ENCODE data around the gene APLP1. TPM values are rescaled to one million over a fixed set of nuclear protein-coding genes. Genes with fewer than 3 reads are reported as not detected.
"Not testable (repeated sequence)": the region's sequence is repeated elsewhere in the genome, so short reads cannot be mapped to it uniquely, and the experiment has no call there.

Gene APLP1
- total RNA-seq, 6 experiments from 2014 or later = 24.3 to 39.7 (median 38.1) TPM

- Mint-ChIP-seq H3K36me3 (ENCODE audit: low read depth) (no peaks in the 10 kb centered on the region), H3K4me3 (no peak overlapping the region), H3K9me3 (no peaks in the 10 kb centered on the region), H3K27ac (no peak overlapping the region), H3K4me1 (ENCODE audit: low read depth) (no peaks in the 10 kb centered on the region), H3K27me3 (ENCODE audit: insufficient read depth) (peaks cover 48% of the 10 kb centered on the region)
- DNase-seq = no peak
- TF ChIP-seq CTCF (IDR thresholded peaks at IDR 0.05) = no peak
Measured at GRCh38 chr19:35861640-35862160, 6.7 kb upstream of the APLP1 start.

DNA sequence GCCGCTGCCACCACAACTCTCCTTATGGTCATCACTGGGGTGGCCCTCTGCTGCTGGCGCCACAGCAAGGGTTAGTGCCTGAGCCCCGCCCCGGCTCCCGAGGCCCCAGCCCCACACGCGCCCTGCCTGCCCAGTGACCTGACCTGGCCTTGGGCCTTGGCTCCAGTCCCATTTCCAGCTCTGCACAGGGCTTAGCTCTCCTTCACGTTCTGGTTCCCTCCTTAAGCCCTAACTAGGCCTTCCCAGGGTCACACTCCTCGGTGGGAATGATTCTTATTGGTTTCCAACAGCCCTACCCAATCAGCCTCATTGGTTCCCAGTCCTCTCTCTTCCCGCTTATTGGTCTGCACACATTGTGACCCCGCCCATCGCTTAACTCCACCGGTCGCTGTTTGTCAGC, 5.8 kb upstream of the APLP1 start:
- Mint-ChIP-seq H3K27me3 (ENCODE audit: insufficient read depth) (peaks cover 49% of the 10 kb centered on the region), H3K4me1 (ENCODE audit: low read depth) (no peaks in the 10 kb centered on the region), H3K9me3 (no peaks in the 10 kb centered on the region), H3K27ac (no peak overlapping the region), H3K4me3 (no peak overlapping the region), H3K36me3 (ENCODE audit: low read depth) (no peaks in the 10 kb centered on the region)
- no peak for DNase-seq
- no peak for TF ChIP-seq CTCF (IDR thresholded peaks at IDR 0.05)

DNA sequence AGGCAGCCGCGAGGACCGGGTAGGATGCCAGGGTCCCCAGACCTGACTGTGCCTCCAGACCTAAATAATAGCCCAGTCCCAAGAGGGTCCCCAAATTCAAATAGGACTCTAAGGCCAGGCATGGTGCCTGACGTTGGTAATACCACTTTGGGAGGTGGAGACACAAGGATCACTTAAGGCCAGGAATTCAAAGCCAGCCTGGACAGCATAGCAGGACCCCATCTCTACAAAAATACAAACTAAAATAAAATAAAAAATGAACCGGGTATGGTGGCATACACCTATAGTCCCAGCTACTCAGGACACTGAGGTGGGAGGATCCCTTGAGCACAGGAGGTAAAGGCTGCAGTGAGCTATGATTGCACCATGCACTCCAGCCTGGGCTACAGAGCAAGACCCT, 5.4 kb upstream of the APLP1 start:
- H3K27me3 Mint-ChIP-seq (ENCODE audit: insufficient read depth) = peaks cover 52% of the 10 kb centered on the region

GRCh38 chr19:35868823-35869326, 501 bp downstream of the APLP1 start:
- Mint-ChIP-seq H3K4me3 (peak overlapping the region; percentile 86), H3K36me3 (ENCODE audit: low read depth) (no peaks in the 10 kb centered on the region), H3K4me1 (ENCODE audit: low read depth) (peaks cover 14% of the 10 kb centered on the region), H3K9me3 (no peaks in the 10 kb centered on the region), H3K27ac (no peak overlapping the region), H3K27me3 (ENCODE audit: insufficient read depth) (peaks cover 30% of the 10 kb centered on the region)
- no peak for DNase-seq
- no peak for TF ChIP-seq CTCF (IDR thresholded peaks at IDR 0.05)

More for the DNA sequence above, 5.4 kb upstream of the APLP1 start:
- H3K27ac Mint-ChIP-seq = no peak overlapping the region
- no peak for TF ChIP-seq CTCF (IDR thresholded peaks at IDR 0.05)
- H3K36me3 Mint-ChIP-seq (ENCODE audit: low read depth) = no peaks in the 10 kb centered on the region
- no peak for DNase-seq
- H3K4me1 Mint-ChIP-seq (ENCODE audit: low read depth) = no peaks in the 10 kb centered on the region
- H3K9me3 Mint-ChIP-seq = no peaks in the 10 kb centered on the region
- no peak overlapping the region for H3K4me3 Mint-ChIP-seq

- Mint-ChIP-seq H3K27ac (no peak overlapping the region), H3K27me3 (ENCODE audit: insufficient read depth) (peaks cover 26% of the 10 kb centered on the region)
Measured at GRCh38 chr19:35869327-35870123, 1.2 kb downstream of the APLP1 start.

DNA sequence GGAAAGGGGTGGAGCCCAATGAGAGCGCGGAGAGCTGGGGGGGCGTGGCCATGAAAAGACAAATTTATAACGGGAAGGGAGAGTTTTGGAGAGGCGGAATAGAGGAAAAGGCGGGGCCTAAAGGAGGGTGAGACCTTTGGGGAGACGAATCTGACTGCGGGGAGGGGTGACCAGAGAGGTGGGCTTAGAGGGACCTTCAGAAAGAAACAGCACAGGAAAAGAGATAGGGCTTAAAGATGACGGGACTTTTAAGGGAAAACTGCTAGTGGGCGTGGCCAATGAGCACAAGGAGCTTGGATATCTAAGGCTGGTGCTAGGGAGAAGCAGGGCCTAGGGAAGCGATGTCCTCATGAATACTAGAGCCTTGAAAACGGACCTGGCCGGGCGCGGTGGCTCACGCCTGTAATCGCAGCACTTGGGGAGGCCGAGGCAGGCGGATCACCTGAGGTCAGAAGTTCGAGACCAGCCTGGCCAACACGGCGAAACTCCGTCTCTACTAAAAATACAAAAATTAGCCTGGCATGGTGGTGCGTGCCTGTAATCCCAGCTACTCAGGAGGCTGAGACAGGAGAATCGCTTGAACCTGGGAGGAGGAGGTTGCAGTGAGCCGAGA, 1.9 kb downstream of the APLP1 start:
- not testable (repeated sequence) for H3K9me3 Mint-ChIP-seq; H3K27ac Mint-ChIP-seq; H3K36me3 Mint-ChIP-seq (ENCODE audit: low read depth)
- H3K27me3 Mint-ChIP-seq (ENCODE audit: insufficient read depth) = peaks cover 19% of the 10 kb centered on the region
- peak; percentile 16 for DNase-seq
- H3K4me3 Mint-ChIP-seq = peak overlapping the region; percentile 78
- H3K4me1 Mint-ChIP-seq (ENCODE audit: low read depth) = peaks cover 14% of the 10 kb centered on the region

More at GRCh38 chr19:35869327-35870123, 1.2 kb downstream of the APLP1 start:
- H3K4me1 Mint-ChIP-seq (ENCODE audit: low read depth) = peaks cover 14% of the 10 kb centered on the region
- DNase-seq = peak; percentile 54
- H3K9me3 Mint-ChIP-seq = no peaks in the 10 kb centered on the region
- TF ChIP-seq CTCF (IDR thresholded peaks at IDR 0.05) = no peak
- H3K36me3 Mint-ChIP-seq (ENCODE audit: low read depth) = no peaks in the 10 kb centered on the region
- peak overlapping the region; percentile 86 for H3K4me3 Mint-ChIP-seq
